Upper lobe of left lung (tissue), 4 donors: ENCODE data around the gene PKNOX1.

Experiments used
- POLR2A ChIP-seq, 4 donors: fragments of 450-650 bp; IDR thresholded peaks; one replicate each; pipeline ENCODE4 v1.5.1; 2016 to 2017; ENCODE audit warnings: antibody characterized with exemption in 4 of 4, mild to moderate bottlenecking in 2 of 4
- TF ChIP-seq, protein P1 (sequence below), 6 experiments: fragments of 450-650 bp in 4 of 6; fragments of 200-600 bp in 2 of 6; sonication (generic) in 2 of 6; IDR thresholded peaks; one replicate each; pipeline ENCODE4 v1.5.1; 2016 to 2019; ENCODE audit warnings: antibody characterized with exemption in 6 of 6

DNA sequence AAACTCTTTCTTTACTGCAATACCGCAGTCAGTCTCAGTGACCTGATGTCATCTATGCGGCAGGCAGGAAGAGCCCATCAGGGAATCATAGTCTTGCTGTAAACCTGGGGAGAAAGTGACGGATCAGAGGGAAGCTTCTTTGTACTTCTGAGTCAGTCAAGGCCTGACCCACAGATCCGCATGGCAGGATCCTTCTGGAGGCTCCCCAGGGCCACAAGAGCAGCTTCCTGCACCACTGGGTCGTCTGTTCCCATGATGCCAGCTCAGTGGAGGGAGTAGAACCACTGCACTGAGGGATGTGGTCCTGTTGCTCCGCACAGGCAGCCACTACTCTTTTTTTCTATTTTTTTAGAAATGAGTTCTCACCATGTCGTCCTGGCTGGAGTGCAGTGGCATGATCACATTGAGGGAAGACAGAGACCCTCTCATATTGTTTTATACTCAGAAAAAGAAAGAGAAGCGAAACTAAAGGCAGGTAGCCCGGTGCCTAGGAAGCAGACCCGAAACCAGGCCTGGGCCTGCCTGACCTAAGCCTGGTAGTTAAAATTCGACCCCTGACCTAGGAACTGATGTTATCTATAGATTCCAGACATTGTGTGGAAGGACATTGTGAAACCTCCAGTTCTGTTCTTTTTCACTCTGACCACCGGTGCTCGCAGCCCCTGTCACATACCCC lies 42.7 kb upstream of the PKNOX1 start:
- TF ChIP-seq, protein P1, sequence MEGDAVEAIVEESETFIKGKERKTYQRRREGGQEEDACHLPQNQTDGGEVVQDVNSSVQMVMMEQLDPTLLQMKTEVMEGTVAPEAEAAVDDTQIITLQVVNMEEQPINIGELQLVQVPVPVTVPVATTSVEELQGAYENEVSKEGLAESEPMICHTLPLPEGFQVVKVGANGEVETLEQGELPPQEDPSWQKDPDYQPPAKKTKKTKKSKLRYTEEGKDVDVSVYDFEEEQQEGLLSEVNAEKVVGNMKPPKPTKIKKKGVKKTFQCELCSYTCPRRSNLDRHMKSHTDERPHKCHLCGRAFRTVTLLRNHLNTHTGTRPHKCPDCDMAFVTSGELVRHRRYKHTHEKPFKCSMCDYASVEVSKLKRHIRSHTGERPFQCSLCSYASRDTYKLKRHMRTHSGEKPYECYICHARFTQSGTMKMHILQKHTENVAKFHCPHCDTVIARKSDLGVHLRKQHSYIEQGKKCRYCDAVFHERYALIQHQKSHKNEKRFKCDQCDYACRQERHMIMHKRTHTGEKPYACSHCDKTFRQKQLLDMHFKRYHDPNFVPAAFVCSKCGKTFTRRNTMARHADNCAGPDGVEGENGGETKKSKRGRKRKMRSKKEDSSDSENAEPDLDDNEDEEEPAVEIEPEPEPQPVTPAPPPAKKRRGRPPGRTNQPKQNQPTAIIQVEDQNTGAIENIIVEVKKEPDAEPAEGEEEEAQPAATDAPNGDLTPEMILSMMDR (IDR thresholded peaks at IDR 0.05): no peak
- no peak for TF ChIP-seq POLR2A (IDR thresholded peaks at IDR 0.05)
